Breast epithelium (tissue), 4 donors: ENCODE data around the gene EME2. TPM values are rescaled to one million over a fixed set of nuclear protein-coding genes. Genes with fewer than 3 reads are reported as not detected.

Experiments used
- DNase-seq, 2 donors: peaks; one replicate each; pipeline ENCODE4 v3.0.0-alpha.2; 2019; ENCODE audit warnings: low spot score in 2 of 2
- H3K27ac ChIP-seq, 2 donors: fragments of 200-600 bp; sonication (generic) in 1 of 2; one replicate each; pipeline ENCODE4 v1.5.1; 2016 to 2019; ENCODE audit warnings: mild to moderate bottlenecking in 1 of 2
- H3K27me3 ChIP-seq, 2 donors: fragments of 200-600 bp; sonication (generic) in 1 of 2; one replicate each; pipeline versions ENCODE4 v1.5.1 to v1.6.0; 2017 to 2019; ENCODE audit warnings: control low read depth in 1 of 2, mild to moderate bottlenecking in 1 of 2
- H3K36me3 ChIP-seq: fragments of 200-600 bp; one replicate; pipeline ENCODE4 v1.5.1; 2019
- H3K4me1 ChIP-seq, 2 donors: fragments of 200-600 bp; sonication (generic); one replicate each; pipeline ENCODE4 v1.5.1; 2016 to 2019; ENCODE audit warnings: control low read depth in 1 of 2
- H3K4me3 ChIP-seq, 3 donors: fragments of 200-600 bp; sonication (generic); 1 replicate in 2 of 3; 2 replicates in 1 of 3; pipeline ENCODE4 v1.5.1; 2016 to 2019; ENCODE audit warnings: mild to moderate bottlenecking in 3 of 3, moderate library complexity in 2 of 3
- H3K9me3 ChIP-seq, 2 donors: fragments of 200-600 bp; sonication (generic) in 1 of 2; one replicate each; pipeline ENCODE4 v1.5.1; 2016 to 2019; ENCODE audit warnings: control low read depth in 1 of 2
- POLR2A ChIP-seq: fragments of 450-650 bp; IDR thresholded peaks from one replicate; pipeline ENCODE4 v1.6.1; 2016; ENCODE audit warnings: antibody characterized with exemption, mild to moderate bottlenecking, moderate library complexity
- POLR2AphosphoS5 ChIP-seq, 3 donors: sonication (generic); formaldehyde crosslinking; IDR thresholded peaks; one replicate each; pipeline ENCODE4 v1.6.1; 2017; ENCODE audit warnings: antibody characterized with exemption in 3 of 3
- intact Hi-C: fragments of 100-400 bp; cut with DNase I; formaldehyde crosslinking; loops from one replicate; pipeline ENCODE4 v1.15.1; 2023; ENCODE audit warnings: low total_unique reads
- total RNA-seq, 3 donors: library from RNA; depleted of rRNA; stranded (reverse); fragments of >200 nt; gene quantifications; one replicate each; pipeline ENCODE4 v1.1.0, GENCODE V29; 2016
- TF ChIP-seq, protein P1 (sequence below), 3 donors: fragments of 450-650 bp; IDR thresholded peaks; one replicate each; pipeline ENCODE4 v1.5.1; 2016 to 2017; ENCODE audit warnings: antibody characterized with exemption in 3 of 3, mild to moderate bottlenecking in 3 of 3, moderate library complexity in 3 of 3

EME2 gene
- total RNA-seq, 3 donors from 2014 or later = 4.6 to 17.4 (median 14.0) TPM

GRCh38 chr16:1740781-1741490, 31.7 kb upstream of the EME2 start:
- no peaks in the 10 kb centered on the region for H3K9me3 ChIP-seq
- no peak for DNase-seq
- H3K4me1 ChIP-seq = no peaks in the 10 kb centered on the region
- H3K27me3 ChIP-seq = no peaks in the 10 kb centered on the region
- no peaks in the 10 kb centered on the region for H3K36me3 ChIP-seq
- no peak overlapping the region for H3K4me3 ChIP-seq
- TF ChIP-seq POLR2AphosphoS5 (IDR thresholded peaks at IDR 0.05) (no peak), POLR2A (no peak)
- TF ChIP-seq, protein P1, sequence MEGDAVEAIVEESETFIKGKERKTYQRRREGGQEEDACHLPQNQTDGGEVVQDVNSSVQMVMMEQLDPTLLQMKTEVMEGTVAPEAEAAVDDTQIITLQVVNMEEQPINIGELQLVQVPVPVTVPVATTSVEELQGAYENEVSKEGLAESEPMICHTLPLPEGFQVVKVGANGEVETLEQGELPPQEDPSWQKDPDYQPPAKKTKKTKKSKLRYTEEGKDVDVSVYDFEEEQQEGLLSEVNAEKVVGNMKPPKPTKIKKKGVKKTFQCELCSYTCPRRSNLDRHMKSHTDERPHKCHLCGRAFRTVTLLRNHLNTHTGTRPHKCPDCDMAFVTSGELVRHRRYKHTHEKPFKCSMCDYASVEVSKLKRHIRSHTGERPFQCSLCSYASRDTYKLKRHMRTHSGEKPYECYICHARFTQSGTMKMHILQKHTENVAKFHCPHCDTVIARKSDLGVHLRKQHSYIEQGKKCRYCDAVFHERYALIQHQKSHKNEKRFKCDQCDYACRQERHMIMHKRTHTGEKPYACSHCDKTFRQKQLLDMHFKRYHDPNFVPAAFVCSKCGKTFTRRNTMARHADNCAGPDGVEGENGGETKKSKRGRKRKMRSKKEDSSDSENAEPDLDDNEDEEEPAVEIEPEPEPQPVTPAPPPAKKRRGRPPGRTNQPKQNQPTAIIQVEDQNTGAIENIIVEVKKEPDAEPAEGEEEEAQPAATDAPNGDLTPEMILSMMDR (IDR thresholded peaks at IDR 0.05) = no peak
- intact Hi-C loops = no loop called here
- no peak overlapping the region for H3K27ac ChIP-seq

DNA sequence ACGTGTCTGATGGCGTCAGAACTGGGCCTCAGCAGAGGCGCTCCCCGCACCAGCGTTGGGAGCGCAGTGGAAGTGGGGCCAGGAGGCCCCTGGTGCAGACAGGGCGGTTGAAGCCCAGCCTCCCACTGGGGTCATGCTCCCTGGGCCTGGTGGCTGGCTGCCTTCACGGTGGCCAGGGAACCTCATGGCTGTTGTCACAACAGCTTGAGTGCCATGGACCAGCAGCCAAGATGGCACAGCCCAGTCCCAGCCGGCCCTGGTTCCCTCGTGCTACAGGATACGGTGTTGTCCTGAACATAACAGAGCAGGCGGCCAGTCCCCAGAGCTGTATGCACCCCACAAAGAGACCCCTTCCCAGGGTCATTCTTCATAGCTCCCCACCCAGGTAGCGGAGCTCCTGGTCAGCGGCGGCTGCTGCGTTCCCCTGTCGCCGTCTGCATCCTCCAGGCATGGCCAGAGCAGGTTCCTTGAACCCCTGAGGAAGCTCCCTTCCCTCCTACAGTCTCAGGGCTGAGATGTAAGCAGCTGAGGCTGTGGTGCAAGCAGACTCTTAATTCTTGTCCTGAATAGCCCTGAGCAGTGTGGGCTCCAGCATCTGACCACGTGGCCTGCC, 31.0 kb upstream of the EME2 start:
- H3K27ac ChIP-seq = no peak overlapping the region
- no peaks in the 10 kb centered on the region for H3K36me3 ChIP-seq
- no peaks in the 10 kb centered on the region for H3K9me3 ChIP-seq
- no peak for TF ChIP-seq POLR2AphosphoS5 (IDR thresholded peaks at IDR 0.05)
- TF ChIP-seq, protein P1 (IDR thresholded peaks at IDR 0.05) = no peak
- TF ChIP-seq POLR2A = no peak
- no peaks in the 10 kb centered on the region for H3K4me1 ChIP-seq
- DNase-seq = no peak
- intact Hi-C loops = no loop called here
- H3K27me3 ChIP-seq = no peaks in the 10 kb centered on the region
- H3K4me3 ChIP-seq = no peak overlapping the region

- no peaks in the 10 kb centered on the region for H3K27me3 ChIP-seq
- no peaks in the 10 kb centered on the region for H3K36me3 ChIP-seq
- no peaks in the 10 kb centered on the region for H3K4me1 ChIP-seq
Measured at GRCh38 chr16:1743376-1744337, 29.0 kb upstream of the EME2 start.

DNA sequence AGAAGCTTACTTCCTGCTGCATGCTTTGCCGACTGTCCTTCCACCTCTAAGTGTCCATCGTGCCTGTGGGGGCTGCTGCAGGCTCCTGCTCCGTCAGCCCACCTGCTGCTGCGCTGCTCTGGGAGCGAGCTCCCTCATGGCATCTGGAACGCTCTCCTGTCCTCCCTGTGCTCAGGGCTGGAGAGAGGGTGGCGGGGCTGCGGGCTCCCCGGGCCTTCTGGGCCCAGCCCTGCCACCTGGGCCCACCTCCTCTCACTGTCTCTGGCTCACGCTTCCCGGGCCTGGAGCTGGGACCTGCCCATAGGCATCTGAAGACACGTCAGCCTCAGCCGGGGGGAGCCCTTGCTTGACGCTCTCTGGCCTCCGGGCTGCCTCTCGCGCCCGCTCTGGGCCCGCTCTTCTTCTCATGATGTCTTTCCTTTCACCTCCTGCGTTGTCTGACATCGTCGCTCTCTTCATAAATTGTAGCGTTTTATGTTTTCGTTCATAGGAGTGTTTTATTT, 28.2 kb upstream of the EME2 start:
- H3K36me3 ChIP-seq = no peaks in the 10 kb centered on the region
- intact Hi-C loops = no loop called here
- no peaks in the 10 kb centered on the region for H3K9me3 ChIP-seq
- TF ChIP-seq, protein P1 (IDR thresholded peaks at IDR 0.05) = no peak
- TF ChIP-seq POLR2A (no peak), POLR2AphosphoS5 (IDR thresholded peaks at IDR 0.05) (no peak)
- no peak overlapping the region for H3K27ac ChIP-seq
- no peaks in the 10 kb centered on the region for H3K4me1 ChIP-seq
- DNase-seq = no peak
- no peaks in the 10 kb centered on the region for H3K27me3 ChIP-seq
- H3K4me3 ChIP-seq = no peak overlapping the region

More at GRCh38 chr16:1743376-1744337, 29.0 kb upstream of the EME2 start:
- TF ChIP-seq POLR2A = no peak
- TF ChIP-seq, protein P1 (IDR thresholded peaks at IDR 0.05) = no peak
- no peak for TF ChIP-seq POLR2AphosphoS5 (IDR thresholded peaks at IDR 0.05)
- no peaks in the 10 kb centered on the region for H3K9me3 ChIP-seq
- H3K4me3 ChIP-seq = no peak overlapping the region
- no peak overlapping the region for H3K27ac ChIP-seq
- no peak for DNase-seq
- intact Hi-C loops = no loop called here
